SK-N-SH (cell line): ENCODE results near the gene COLEC12. TPM values are rescaled to one million over a fixed set of nuclear protein-coding genes. Genes with fewer than 3 reads are reported as not detected.

Source experiments
- CTCF ChIA-PET: fragments of 300-600, 350-600 bp; formaldehyde crosslinking; extraction: SDS; loops from one replicate; lab custom pipeline; 2021; lab: Yijun Ruan, JAX
- POLR2A ChIA-PET: fragments of 350-600 bp; sonication (Branson Sonifier 250); formaldehyde crosslinking; extraction: SDS; loops from one replicate; lab custom pipeline; 2020; ENCODE audit warnings: antibody characterized with exemption, inconsistent platforms; lab: Yijun Ruan, JAX
- DNase-seq: peaks from one replicate; pipeline ENCODE4 v3.0.0; 2012
- H2AFZ ChIP-seq: fragments of 200-600 bp; sonication (generic); 2 replicates; pipeline ENCODE4 v1.8.1; 2016; ENCODE audit warnings: antibody characterized with exemption, mild to moderate bottlenecking, low read depth
- H3F3A ChIP-seq: fragments of 200-600 bp; sonication (generic); replicated peaks from 2 replicates; pipeline ENCODE3; 2016; ENCODE audit warnings: antibody characterized with exemption, mild to moderate bottlenecking; ENCODE audit not compliant: insufficient read depth
- H3K27ac ChIP-seq, 2 experiments: fragments of 200-500 bp in 1 of 2; fragments of 200-600 bp in 1 of 2; sonication (Bioruptor generic) in 1 of 2; sonication (generic), shearing (Covaris generic) in 1 of 2; 2 replicates each; pipeline versions ENCODE4 v1.5.1 to v1.6.1; 2014 to 2016; ENCODE audit warnings: low read depth in 2 of 2, inconsistent platforms in 1 of 2, low read length in 1 of 2, mild to moderate bottlenecking in 1 of 2, mixed read lengths in 1 of 2
- H3K27me3 ChIP-seq: fragments of 200-600 bp; sonication (generic), shearing (Covaris generic); 2 replicates; pipeline ENCODE4 v1.6.1; 2016; ENCODE audit warnings: mixed run types; ENCODE audit not compliant: insufficient read depth
- H3K36me3 ChIP-seq, 2 experiments: fragments of 200-500 bp in 1 of 2; fragments of 200-600 bp in 1 of 2; sonication (Bioruptor generic) in 1 of 2; sonication (generic) in 1 of 2; replicated peaks in 1 of 2; 2 replicates each; pipeline versions ENCODE3 to v1.5.1; 2014 to 2016; ENCODE audit warnings: low read length in 1 of 2, mild to moderate bottlenecking in 1 of 2; ENCODE audit not compliant: insufficient read depth in 2 of 2, control insufficient read depth in 1 of 2
- H3K4me1 ChIP-seq, 2 experiments: fragments of 200-500 bp in 1 of 2; fragments of 200-600 bp in 1 of 2; sonication (Bioruptor generic) in 1 of 2; sonication (generic), shearing (Covaris generic) in 1 of 2; 2 replicates each; pipeline versions ENCODE4 v1.5.1 to v1.6.1; 2014 to 2016; ENCODE audit warnings: low read depth in 1 of 2, low read length in 1 of 2, mixed run types in 1 of 2; ENCODE audit not compliant: insufficient read depth in 2 of 2, control insufficient read depth in 1 of 2
- H3K4me2 ChIP-seq: fragments of 200-600 bp; sonication (generic), shearing (Covaris generic); 2 replicates; pipeline ENCODE4 v1.6.1; 2017; ENCODE audit warnings: mixed run types
- H3K4me3 ChIP-seq, 2 experiments: fragments of 200-500 bp in 1 of 2; fragments of 200-600 bp in 1 of 2; sonication (Bioruptor generic) in 1 of 2; sonication (generic), shearing (Covaris generic) in 1 of 2; 2 replicates each; pipeline versions ENCODE4 v1.5.1 to v1.8.1; 2014 to 2016; ENCODE audit warnings: low read depth in 2 of 2, inconsistent platforms in 1 of 2, low read length in 1 of 2, mild to moderate bottlenecking in 1 of 2, mixed read lengths in 1 of 2, moderate library complexity in 1 of 2
- H3K79me2 ChIP-seq: fragments of 200-600 bp; sonication (generic); 2 replicates; pipeline ENCODE4 v1.8.1; 2017; ENCODE audit warnings: mild to moderate bottlenecking; ENCODE audit not compliant: insufficient read depth
- H3K9ac ChIP-seq: fragments of 200-600 bp; sonication (generic); 2 replicates; pipeline ENCODE4 v1.6.1; 2017; ENCODE audit warnings: mixed run types
- H3K9me2 ChIP-seq: fragments of 200-600 bp; sonication (generic); 2 replicates; pipeline ENCODE4 v1.6.1; 2017; ENCODE audit warnings: mixed run types
- H3K9me3 ChIP-seq: fragments of 200-600 bp; sonication (generic); 2 replicates; pipeline ENCODE4 v1.6.1; 2017; ENCODE audit warnings: mixed run types, mild to moderate bottlenecking, moderate library complexity
- H4K20me1 ChIP-seq: fragments of 200-600 bp; sonication (generic); 2 replicates; pipeline ENCODE4 v1.6.1; 2017; ENCODE audit warnings: mild to moderate bottlenecking, mixed run types; ENCODE audit not compliant: insufficient read depth
- CHD2 ChIP-seq: fragments of 150-350 bp; IDR thresholded peaks from 2 replicates; pipeline ENCODE4 v1.6.1; 2018; ENCODE audit warnings: low read length; ENCODE audit not compliant: partially characterized antibody
- EZH2phosphoT487 ChIP-seq: fragments of 200-600 bp; sonication (generic); IDR thresholded peaks from 2 replicates; pipeline ENCODE4 v1.6.1; 2017; ENCODE audit warnings: low read depth, mixed run types, mild to moderate bottlenecking, antibody characterized with exemption, moderate library complexity, borderline replicate concordance
- FOXM1 ChIP-seq: IDR thresholded peaks from 2 replicates; pipeline ENCODE4 v1.4.0; 2012; ENCODE audit warnings: low read depth, mild to moderate bottlenecking
- MEF2A ChIP-seq: IDR thresholded peaks from 2 replicates; pipeline ENCODE4 v1.4.0; 2012; ENCODE audit warnings: low read depth, borderline replicate concordance
- NRF1 ChIP-seq: IDR thresholded peaks from 2 replicates; pipeline ENCODE4 v1.6.1; 2012; ENCODE audit warnings: low read depth, mild to moderate bottlenecking, low read length
- PBX3 ChIP-seq: IDR thresholded peaks from 2 replicates; pipeline ENCODE4; 2012
- RAD21 ChIP-seq: IDR thresholded peaks from 2 replicates; pipeline ENCODE4 v1.6.1; 2012; ENCODE audit warnings: mild to moderate bottlenecking, low read length
- SIN3A ChIP-seq: IDR thresholded peaks from 2 replicates; pipeline ENCODE4 v1.6.1; 2012; ENCODE audit warnings: low read depth, mild to moderate bottlenecking, low read length, moderate library complexity, borderline replicate concordance
- TCF12 ChIP-seq: IDR thresholded peaks from 2 replicates; pipeline ENCODE4 v1.4.0; 2012
- TEAD4 ChIP-seq: IDR thresholded peaks from 2 replicates; pipeline ENCODE4 v1.4.0; 2012; ENCODE audit warnings: mild to moderate bottlenecking, borderline replicate concordance; ENCODE audit not compliant: insufficient read depth
- WGBS: methylation state at CpG from one replicate; pipeline ENCODE4 v1.1.6; 2017; ENCODE audit warnings: low lambda C conversion rate; 5-methylcytosine and 5-hydroxymethylcytosine counted together
- polyA plus RNA-seq, 3 experiments: library from polyadenylated mRNA; depleted of rRNA; stranded (reverse); fragments of >200 nt; gene quantifications; 2 replicates each; pipeline ENCODE4 v1.2.3, GENCODE V29; 2012
- TF ChIP-seq, protein P1 (sequence below): IDR thresholded peaks from 2 replicates; pipeline ENCODE4 v1.4.0; 2012; ENCODE audit warnings: low read depth, borderline replicate concordance
- TF ChIP-seq, protein P2 (sequence below): IDR thresholded peaks from 2 replicates; pipeline ENCODE4 v1.4.0; 2012; ENCODE audit warnings: low read depth, borderline replicate concordance
- TF ChIP-seq, protein P3 (sequence below): fragments of 200-600 bp; sonication (generic); IDR thresholded peaks from 2 replicates; pipeline ENCODE4 v1.6.1; 2017; ENCODE audit warnings: antibody characterized with exemption, mild to moderate bottlenecking, moderate library complexity

Gene COLEC12
- polyA plus RNA-seq, 1 of the 3 experiments (the other 2 are of a cell fraction) = 41.2 TPM

DNA sequence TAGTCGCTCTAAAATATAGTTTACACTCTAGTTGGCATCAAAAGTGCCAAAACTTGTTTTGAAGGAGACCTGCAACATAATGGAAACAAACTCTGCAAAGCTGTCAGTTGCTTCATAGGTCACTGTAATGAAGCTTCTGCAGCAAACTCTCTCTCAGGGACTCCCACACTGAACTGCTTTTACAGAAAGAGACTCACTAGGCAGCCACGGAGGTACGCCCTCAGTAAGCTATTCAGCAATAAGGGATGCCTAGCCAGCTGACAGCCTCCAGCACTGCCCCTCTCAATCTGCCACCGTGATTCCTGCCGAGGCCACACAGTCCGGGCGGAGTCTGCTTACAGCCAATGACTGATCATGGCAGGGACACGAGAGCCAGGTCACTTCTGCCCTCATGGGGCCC is 51.1 kb downstream of the COLEC12 start:
- H3K9me2 ChIP-seq = no peaks in the 10 kb centered on the region
- no peak for DNase-seq
- no peak overlapping the region for H3K4me3 ChIP-seq
- no peaks in the 10 kb centered on the region for H4K20me1 ChIP-seq
- TF ChIP-seq, protein P1, sequence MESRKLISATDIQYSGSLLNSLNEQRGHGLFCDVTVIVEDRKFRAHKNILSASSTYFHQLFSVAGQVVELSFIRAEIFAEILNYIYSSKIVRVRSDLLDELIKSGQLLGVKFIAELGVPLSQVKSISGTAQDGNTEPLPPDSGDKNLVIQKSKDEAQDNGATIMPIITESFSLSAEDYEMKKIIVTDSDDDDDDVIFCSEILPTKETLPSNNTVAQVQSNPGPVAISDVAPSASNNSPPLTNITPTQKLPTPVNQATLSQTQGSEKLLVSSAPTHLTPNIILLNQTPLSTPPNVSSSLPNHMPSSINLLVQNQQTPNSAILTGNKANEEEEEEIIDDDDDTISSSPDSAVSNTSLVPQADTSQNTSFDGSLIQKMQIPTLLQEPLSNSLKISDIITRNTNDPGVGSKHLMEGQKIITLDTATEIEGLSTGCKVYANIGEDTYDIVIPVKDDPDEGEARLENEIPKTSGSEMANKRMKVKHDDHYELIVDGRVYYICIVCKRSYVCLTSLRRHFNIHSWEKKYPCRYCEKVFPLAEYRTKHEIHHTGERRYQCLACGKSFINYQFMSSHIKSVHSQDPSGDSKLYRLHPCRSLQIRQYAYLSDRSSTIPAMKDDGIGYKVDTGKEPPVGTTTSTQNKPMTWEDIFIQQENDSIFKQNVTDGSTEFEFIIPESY = no peak
- TF ChIP-seq MEF2A = no peak
- no peak for TF ChIP-seq RAD21
- TF ChIP-seq CHD2 = no peak
- no peak for TF ChIP-seq EZH2phosphoT487
- TF ChIP-seq, protein P2, sequence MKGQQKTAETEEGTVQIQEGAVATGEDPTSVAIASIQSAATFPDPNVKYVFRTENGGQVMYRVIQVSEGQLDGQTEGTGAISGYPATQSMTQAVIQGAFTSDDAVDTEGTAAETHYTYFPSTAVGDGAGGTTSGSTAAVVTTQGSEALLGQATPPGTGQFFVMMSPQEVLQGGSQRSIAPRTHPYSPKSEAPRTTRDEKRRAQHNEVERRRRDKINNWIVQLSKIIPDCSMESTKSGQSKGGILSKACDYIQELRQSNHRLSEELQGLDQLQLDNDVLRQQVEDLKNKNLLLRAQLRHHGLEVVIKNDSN = no peak
- TF ChIP-seq, protein P3, sequence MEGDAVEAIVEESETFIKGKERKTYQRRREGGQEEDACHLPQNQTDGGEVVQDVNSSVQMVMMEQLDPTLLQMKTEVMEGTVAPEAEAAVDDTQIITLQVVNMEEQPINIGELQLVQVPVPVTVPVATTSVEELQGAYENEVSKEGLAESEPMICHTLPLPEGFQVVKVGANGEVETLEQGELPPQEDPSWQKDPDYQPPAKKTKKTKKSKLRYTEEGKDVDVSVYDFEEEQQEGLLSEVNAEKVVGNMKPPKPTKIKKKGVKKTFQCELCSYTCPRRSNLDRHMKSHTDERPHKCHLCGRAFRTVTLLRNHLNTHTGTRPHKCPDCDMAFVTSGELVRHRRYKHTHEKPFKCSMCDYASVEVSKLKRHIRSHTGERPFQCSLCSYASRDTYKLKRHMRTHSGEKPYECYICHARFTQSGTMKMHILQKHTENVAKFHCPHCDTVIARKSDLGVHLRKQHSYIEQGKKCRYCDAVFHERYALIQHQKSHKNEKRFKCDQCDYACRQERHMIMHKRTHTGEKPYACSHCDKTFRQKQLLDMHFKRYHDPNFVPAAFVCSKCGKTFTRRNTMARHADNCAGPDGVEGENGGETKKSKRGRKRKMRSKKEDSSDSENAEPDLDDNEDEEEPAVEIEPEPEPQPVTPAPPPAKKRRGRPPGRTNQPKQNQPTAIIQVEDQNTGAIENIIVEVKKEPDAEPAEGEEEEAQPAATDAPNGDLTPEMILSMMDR = no peak
- TF ChIP-seq SIN3A = no peak
- TF ChIP-seq PBX3 = no peak
- TF ChIP-seq NRF1 = no peak
- TF ChIP-seq TCF12 = no peak
- TF ChIP-seq TEAD4 = no peak
- no peak for TF ChIP-seq FOXM1
- H3K27me3 ChIP-seq = no peaks in the 10 kb centered on the region
- H3K36me3 ChIP-seq = no peaks in the 10 kb centered on the region
- no peaks in the 10 kb centered on the region for H3K9me3 ChIP-seq
- H3K4me2 ChIP-seq = no peak overlapping the region
- H3K27ac ChIP-seq = no peak overlapping the region
- no peak overlapping the region for H3K9ac ChIP-seq
- H2AFZ ChIP-seq = 0 out of 2 replicates have a peak overlapping the region, but pooled peaks have one; percentile 35
- POLR2A ChIA-PET = no interaction called here
- WGBS = 71% methylated on average over 4 of the region's 8 CpGs
- H3K79me2 ChIP-seq = no peaks in the 10 kb centered on the region
- peaks cover 0 to 2% of the 10 kb centered on the region in 2 experiments; a peak in 1 of 4 replicates for H3K4me1 ChIP-seq
- peaks cover 3% of the 10 kb centered on the region for H3F3A ChIP-seq
- CTCF ChIA-PET = interaction anchor here (1.5 kb wide), 1 partner anchor 381 kb away, joined by 3 read pairs; no protein-coding TSS in a partner anchor
